Lower lobe of right lung (tissue), 2 donors: ENCODE measurements around the gene RAB13. TPM values are rescaled to one million over a fixed set of nuclear protein-coding genes. Genes with fewer than 3 reads are reported as not detected.
A peak's percentile ranks its signal among the peaks of the same experiment; 100 is the strongest.

Experiments used
- ATAC-seq, 2 donors: fragments of 200-7000 bp; cut with Tn5 transposase; one replicate each; pipeline ENCODE4 v1.9.1; 2020 to 2022; ENCODE audit warnings: mild to moderate bottlenecking in 2 of 2, moderate library complexity in 2 of 2
- DNase-seq: peaks from one replicate; pipeline ENCODE4 v3.0.0-alpha.2; 2020
- H3K27ac ChIP-seq: fragments of 200-600 bp; one replicate; pipeline ENCODE4 v1.8.0; 2022
- H3K27me3 ChIP-seq: fragments of 200-600 bp; one replicate; pipeline ENCODE4 v1.8.0; 2022; ENCODE audit warnings: low read depth
- H3K36me3 ChIP-seq: fragments of 200-600 bp; one replicate; pipeline ENCODE4 v1.8.0; 2022; ENCODE audit warnings: mild to moderate bottlenecking
- H3K4me1 ChIP-seq: fragments of 200-600 bp; one replicate; pipeline ENCODE4 v1.8.0; 2022
- H3K4me3 ChIP-seq: fragments of 200-600 bp; one replicate; pipeline ENCODE4 v1.8.0; 2022; ENCODE audit warnings: mild to moderate bottlenecking
- H3K9me3 ChIP-seq: fragments of 200-600 bp; one replicate; pipeline ENCODE4 v1.8.0; 2022
- intact Hi-C: fragments of 100-400 bp; cut with DNase I; formaldehyde crosslinking; loops from one replicate; pipeline ENCODE4 v1.11.0; 2022
- total RNA-seq: library from RNA; stranded (reverse); fragmentation: NEBNext Ultra II Directional; extraction: Animal tissue kit (Norgen Biotek cat#: 25700); gene quantifications from one replicate; pipeline ENCODE4 v1.2.1, GENCODE V29; 2021
- TF ChIP-seq, protein P1 (sequence below): fragments of 200-600 bp; IDR thresholded peaks from one replicate; pipeline ENCODE4 v1.8.0; 2022; ENCODE audit warnings: antibody characterized with exemption, mild to moderate bottlenecking
- donor health status: DM: no; HTN: yes; CAD: no; lungs with severe emphysema.

The RAB13 gene
- total RNA-seq, 1 donor from 2014 or later, result 103 TPM

DNA sequence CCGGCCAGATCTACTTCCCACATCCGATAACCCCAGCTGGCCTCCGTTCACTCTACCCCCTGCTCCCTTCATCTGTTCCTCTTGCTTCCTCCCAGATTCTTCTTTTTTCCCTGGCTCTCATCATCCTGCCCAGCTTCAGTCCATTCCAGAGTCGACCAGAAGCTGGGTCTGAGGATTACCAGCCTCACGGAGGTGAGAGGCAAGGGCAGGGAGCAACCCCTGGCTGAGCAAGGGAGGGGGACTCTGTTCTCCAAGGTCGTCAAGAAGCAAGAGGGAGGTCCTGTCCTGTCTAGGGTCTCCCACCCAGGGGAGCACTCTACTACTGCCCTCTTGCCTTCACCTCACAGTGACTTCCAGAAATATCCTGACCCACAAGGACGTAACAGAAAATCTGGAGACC is 12.6 kb downstream of the RAB13 start:
- DNase-seq (no peak), ATAC-seq (no peak)
- Histone ChIP-seq H3K4me3 (no peak overlapping the region), H3K9me3 (no peaks in the 10 kb centered on the region), H3K27me3 (no peaks in the 10 kb centered on the region), H3K4me1 (peaks cover 25% of the 10 kb centered on the region), H3K27ac (no peak overlapping the region), H3K36me3 (peaks cover 36% of the 10 kb centered on the region)
- intact Hi-C loops, result no loop called here
- TF ChIP-seq, protein P1, sequence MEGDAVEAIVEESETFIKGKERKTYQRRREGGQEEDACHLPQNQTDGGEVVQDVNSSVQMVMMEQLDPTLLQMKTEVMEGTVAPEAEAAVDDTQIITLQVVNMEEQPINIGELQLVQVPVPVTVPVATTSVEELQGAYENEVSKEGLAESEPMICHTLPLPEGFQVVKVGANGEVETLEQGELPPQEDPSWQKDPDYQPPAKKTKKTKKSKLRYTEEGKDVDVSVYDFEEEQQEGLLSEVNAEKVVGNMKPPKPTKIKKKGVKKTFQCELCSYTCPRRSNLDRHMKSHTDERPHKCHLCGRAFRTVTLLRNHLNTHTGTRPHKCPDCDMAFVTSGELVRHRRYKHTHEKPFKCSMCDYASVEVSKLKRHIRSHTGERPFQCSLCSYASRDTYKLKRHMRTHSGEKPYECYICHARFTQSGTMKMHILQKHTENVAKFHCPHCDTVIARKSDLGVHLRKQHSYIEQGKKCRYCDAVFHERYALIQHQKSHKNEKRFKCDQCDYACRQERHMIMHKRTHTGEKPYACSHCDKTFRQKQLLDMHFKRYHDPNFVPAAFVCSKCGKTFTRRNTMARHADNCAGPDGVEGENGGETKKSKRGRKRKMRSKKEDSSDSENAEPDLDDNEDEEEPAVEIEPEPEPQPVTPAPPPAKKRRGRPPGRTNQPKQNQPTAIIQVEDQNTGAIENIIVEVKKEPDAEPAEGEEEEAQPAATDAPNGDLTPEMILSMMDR, result no peak

- Histone ChIP-seq H3K36me3 (peaks cover 36% of the 10 kb centered on the region), H3K4me1 (peaks cover 25% of the 10 kb centered on the region), H3K27ac (no peak overlapping the region), H3K4me3 (no peak overlapping the region), H3K9me3 (no peaks in the 10 kb centered on the region), H3K27me3 (no peaks in the 10 kb centered on the region)
- TF ChIP-seq, protein P1, result no peak
- no peak for DNase-seq
- no peak for ATAC-seq
- intact Hi-C loops, result no loop called here
Measured at GRCh38 chr1:153973071-153973470, 13.1 kb downstream of the RAB13 start.

DNA sequence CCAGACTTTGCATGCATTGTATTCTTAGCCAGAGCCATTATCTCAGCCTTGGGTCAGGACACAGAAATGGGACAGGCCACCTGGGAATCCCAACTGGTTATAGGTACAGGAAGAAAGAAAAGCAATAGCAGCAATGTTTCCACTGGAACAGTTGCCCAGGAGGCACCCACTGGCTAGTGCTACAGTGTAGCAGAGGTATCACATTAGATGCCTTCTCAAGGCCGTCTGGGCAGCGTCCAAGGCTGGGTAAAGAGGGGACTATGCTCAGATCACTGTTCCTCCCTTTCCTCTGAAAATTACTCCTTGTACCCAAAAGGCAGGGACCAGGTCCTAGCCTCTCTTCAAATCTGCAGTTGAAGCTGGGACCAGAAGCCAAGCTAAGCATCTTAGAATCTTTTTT is 15.8 kb downstream of the RAB13 start:
- no peak for DNase-seq
- H3K4me1 ChIP-seq, result peaks cover 24% of the 10 kb centered on the region
- H3K36me3 ChIP-seq, result peaks cover 28% of the 10 kb centered on the region
- H3K4me3 ChIP-seq, result no peak overlapping the region
- TF ChIP-seq, protein P1, result no peak
- intact Hi-C loops, result no loop called here
- no peaks in the 10 kb centered on the region for H3K9me3 ChIP-seq
- no peak overlapping the region for H3K27ac ChIP-seq
- no peak for ATAC-seq
- H3K27me3 ChIP-seq, result no peaks in the 10 kb centered on the region

DNA sequence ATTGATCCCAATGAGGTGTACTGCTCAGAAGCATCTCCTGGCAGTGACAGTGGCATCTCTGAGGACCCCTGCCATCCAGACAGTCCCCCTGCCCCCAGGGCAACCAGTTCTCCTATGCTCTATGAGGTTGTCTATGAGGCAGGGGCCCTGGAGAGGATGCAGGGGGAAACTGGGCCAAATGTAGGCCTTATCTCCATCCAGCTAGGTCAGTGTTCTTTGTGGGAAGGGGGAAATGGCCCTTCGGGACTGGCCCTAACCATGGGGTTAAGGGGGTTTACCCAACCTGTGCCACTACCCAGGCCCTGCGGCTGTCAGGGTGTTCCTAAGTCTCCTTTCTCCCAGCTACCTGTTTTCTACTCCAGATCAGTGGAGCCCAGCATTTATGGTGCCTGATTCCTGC is 17.2 kb downstream of the RAB13 start:
- intact Hi-C loops, result no loop called here
- peaks cover 14% of the 10 kb centered on the region for H3K36me3 ChIP-seq
- ATAC-seq (no peak), DNase-seq (no peak)
- H3K4me3 ChIP-seq, result peak overlapping the region; percentile 73
- TF ChIP-seq, protein P1, result no peak
- H3K27me3 ChIP-seq, result no peaks in the 10 kb centered on the region
- H3K27ac ChIP-seq, result no peak overlapping the region
- no peaks in the 10 kb centered on the region for H3K9me3 ChIP-seq
- peaks cover 33% of the 10 kb centered on the region for H3K4me1 ChIP-seq

DNA sequence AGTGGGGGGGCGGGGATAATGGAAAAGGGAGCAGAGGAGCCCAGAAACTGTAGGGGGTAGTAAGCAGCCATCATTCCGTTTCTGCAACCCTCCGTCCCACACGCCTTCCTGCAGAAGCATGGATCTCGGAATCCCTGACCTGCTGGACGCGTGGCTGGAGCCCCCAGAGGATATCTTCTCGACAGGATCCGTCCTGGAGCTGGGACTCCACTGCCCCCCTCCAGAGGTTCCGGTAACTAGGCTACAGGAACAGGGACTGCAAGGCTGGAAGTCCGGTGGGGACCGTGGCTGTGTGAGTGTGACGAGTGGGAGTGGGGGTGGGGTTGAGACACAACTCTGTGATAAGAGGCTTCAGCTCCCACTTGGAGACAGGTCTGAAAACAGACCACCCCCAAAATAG is 17.7 kb downstream of the RAB13 start:
- TF ChIP-seq, protein P1, result no peak
- no peak for ATAC-seq
- Histone ChIP-seq H3K27ac (peak overlapping the region; percentile 94), H3K9me3 (no peaks in the 10 kb centered on the region), H3K4me1 (peaks cover 34% of the 10 kb centered on the region), H3K36me3 (peaks cover 9% of the 10 kb centered on the region), H3K4me3 (peak overlapping the region; percentile 73), H3K27me3 (no peaks in the 10 kb centered on the region)
- intact Hi-C loops, result no loop called here
- DNase-seq, result no peak

DNA sequence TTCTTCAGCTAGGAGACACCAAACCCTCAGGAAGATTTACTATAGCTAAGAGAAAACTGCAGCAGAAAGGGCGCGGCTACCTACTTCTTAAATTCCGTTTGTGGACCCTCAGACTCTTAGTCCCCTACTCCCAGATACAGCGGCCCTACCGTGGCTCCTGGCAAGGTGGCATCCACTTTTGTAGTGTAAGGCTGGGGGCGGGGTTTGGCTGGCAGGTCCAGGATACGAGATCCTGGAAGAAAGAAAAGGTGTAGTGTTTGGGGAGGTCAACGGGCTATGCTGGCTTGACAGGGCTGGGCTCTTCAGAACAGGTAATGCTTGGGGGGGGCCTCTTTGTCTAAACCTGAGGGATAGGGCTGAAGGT is 18.2 kb downstream of the RAB13 start:
- no peaks in the 10 kb centered on the region for H3K27me3 ChIP-seq
- intact Hi-C loops, result no loop called here
- H3K9me3 ChIP-seq, result no peaks in the 10 kb centered on the region
- peak; percentile 79 for DNase-seq
- peak overlapping the region; percentile 73 for H3K4me3 ChIP-seq
- TF ChIP-seq, protein P1, result no peak
- H3K27ac ChIP-seq, result peak overlapping the region; percentile 94
- H3K4me1 ChIP-seq, result peaks cover 34% of the 10 kb centered on the region
- ATAC-seq, result no peak
- peaks cover 4% of the 10 kb centered on the region for H3K36me3 ChIP-seq
